Measurements from ENCODE around the gene GATAD2A. TPM values are rescaled to one million over a fixed set of nuclear protein-coding genes. Genes with fewer than 3 reads are reported as not detected.

Gene GATAD2A
- total RNA-seq, 1 donor from 2014 or later, result 33.1 TPM

DNA sequence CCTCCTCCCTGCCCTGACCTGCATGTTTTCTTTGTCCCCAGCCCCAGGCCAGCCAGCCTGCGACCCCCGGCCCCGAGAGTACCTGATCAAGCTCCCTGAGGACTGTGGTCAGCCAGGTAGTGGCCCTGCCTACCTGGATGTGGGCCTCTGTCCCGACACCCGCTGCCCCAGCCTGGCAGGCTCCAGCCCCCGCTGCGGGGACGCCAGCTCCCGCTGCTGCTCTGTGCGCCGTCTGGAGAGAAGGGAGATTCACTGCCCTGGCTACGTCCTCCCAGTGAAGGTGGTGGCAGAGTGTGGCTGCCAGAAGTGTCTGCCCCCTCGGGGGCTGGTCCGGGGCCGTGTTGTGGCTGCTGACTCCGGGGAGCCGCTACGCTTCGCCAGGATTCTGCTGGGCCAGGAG is 138.2 kb downstream of the GATAD2A start:
- no peak for DNase-seq (ENCODE audit: low read depth in 2 of 2)

DNA sequence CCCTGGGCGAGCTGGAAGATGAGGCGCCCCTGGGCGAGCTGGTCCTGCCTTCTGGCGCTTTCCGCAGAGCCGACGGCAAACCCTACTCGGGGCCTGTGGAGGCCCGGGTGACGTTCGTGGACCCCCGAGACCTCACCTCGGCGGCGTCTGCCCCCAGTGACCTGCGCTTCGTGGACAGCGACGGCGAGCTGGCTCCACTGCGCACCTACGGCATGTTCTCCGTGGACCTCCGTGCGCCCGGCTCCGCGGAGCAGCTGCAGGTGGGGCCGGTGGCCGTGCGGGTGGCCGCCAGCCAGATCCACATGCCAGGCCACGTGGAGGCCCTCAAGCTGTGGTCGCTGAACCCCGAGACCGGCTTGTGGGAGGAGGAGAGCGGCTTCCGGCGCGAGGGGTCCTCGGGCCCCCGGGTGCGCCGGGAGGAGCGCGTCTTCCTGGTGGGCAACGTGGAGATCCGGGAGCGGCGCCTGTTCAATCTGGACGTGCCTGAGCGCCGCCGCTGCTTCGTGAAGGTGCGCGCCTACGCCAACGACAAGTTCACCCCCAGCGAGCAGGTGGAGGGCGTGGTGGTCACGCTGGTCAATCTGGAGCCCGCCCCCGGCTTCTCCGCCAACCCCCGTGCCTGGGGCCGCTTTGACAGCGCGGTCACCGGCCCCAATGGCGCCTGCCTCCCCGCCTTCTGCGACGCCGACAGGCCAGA is 138.9 kb downstream of the GATAD2A start:
- no peak for DNase-seq (ENCODE audit: low read depth in 2 of 2)

DNA sequence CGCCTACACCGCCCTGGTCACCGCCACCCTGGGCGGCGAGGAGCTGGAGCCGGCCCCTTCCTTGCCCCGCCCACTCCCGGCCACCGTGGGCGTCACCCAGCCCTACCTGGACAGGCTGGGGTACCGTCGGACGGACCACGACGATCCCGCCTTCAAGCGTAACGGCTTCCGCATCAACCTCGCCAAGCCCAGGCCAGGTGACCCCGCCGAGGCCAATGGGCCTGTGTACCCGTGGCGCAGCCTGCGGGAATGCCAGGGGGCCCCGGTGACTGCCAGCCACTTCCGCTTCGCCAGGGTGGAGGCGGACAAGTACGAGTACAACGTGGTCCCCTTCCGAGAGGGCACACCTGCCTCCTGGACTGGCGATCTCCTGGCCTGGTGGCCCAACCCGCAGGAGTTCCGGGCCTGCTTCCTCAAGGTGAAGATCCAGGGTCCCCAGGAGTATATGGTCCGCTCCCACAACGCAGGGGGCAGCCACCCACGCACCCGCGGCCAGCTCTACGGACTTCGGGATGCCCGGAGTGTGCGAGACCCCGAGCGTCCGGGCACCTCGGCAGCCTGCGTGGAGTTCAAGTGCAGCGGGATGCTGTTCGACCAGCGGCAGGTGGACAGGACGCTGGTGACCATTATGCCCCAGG is 139.6 kb downstream of the GATAD2A start:
- no peak for DNase-seq (ENCODE audit: low read depth in 2 of 2)

DNA sequence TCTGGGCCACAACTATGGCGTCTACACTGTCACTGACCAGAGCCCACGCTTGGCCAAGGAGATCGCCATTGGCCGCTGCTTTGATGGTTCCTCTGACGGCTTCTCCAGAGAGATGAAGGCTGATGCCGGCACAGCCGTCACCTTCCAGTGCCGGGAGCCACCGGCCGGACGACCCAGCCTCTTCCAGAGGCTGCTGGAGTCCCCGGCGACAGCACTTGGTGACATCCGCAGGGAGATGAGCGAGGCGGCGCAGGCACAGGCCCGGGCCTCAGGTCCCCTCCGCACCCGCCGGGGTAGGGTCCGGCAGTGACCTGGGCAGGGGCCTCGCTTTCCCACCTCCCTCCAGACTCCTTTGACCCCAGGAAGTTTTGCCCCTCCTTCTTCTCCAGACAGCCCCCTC is 140.2 kb downstream of the GATAD2A start:
- no peak for DNase-seq (ENCODE audit: low read depth in 2 of 2)

- no peak for DNase-seq (ENCODE audit: low read depth in 2 of 2)
Observed at GRCh38 chr19:19546751-19547162, 141.3 kb downstream of the GATAD2A start.

- no peak for DNase-seq (ENCODE audit: low read depth in 2 of 2)
Observed at GRCh38 chr19:19547674-19548336, 142.3 kb downstream of the GATAD2A start.

GRCh38 chr19:19548915-19549759 is 143.7 kb downstream of the GATAD2A start:
- DNase-seq (ENCODE audit: low read depth in 2 of 2), result no peak

GRCh38 chr19:19549804-19550464 is 144.5 kb downstream of the GATAD2A start:
- no peak for DNase-seq (ENCODE audit: low read depth in 2 of 2)

DNA sequence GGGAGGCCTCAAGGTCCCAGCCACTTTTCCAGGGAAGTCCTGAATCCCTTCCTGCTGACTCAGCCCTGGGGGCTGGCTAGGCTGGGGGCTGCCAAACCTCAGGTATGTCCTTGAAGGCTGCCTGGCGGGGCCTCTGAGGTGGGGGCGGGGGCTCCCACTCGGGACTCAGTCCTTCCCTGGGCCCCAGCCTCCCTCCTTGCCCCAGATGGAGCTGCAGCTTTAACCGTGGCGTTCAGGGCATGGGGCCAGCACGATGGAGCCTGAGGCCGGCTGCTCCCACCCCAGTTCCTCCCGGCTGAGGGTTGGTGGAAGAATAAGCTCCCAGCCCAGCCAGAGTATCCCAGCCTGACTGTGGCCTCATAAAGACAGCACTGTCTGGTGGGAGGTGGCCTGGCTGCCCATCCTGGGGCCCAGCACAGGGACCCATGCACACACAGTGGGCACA is 145.0 kb downstream of the GATAD2A start:
- no peak for DNase-seq (ENCODE audit: low read depth in 2 of 2)

DNA sequence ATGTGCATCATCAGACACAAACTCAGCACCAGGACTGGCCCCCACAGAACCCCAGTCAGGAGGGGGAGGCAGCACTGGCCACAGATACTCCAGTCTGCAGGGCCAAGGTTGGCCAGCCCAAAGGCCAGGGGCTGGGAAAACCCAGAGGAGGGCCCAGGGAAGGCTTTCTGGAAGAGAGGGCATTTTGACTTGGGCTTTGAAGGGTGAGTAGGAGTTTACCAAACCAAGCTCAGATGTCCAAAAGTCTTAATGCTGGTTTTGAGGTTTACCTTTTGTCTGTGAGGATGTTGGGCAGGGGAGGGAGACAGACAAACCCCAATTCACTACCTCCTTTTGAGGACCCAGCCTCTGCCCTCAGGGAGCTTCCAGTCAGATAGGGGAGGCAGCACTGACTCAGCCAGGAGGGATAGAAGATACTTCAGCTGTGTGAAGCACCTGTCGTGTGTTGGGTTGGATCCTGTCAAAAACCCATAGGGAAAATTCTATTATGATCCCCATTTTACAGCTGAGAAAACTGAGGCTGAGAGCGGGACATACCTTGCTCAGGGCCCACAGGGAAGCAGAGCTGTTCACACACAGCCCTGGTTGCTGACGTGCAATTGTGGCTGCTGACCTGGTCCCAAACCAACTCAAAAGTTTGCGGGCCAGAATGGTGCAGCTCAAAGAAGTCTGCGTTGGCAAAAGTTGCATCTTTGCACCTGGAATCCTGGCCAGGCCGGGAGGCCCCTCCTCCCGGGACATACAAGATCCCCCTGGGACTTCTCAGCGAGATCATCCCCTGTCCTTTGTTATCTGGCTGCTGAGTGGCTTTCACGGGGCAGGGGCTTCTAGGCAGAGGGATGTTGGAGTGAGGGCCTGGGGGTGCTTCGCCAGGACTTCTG is 145.7 kb downstream of the GATAD2A start:
- no peak for DNase-seq (ENCODE audit: low read depth in 2 of 2)

- no peak for DNase-seq (ENCODE audit: low read depth in 2 of 2)
Observed at GRCh38 chr19:19551853-19552192, 146.3 kb downstream of the GATAD2A start.

- peak in 1 of 2 donors; percentile 23 for DNase-seq (ENCODE audit: low read depth in 2 of 2)
Observed at GRCh38 chr19:19552798-19553197, 147.3 kb downstream of the GATAD2A start.

DNA sequence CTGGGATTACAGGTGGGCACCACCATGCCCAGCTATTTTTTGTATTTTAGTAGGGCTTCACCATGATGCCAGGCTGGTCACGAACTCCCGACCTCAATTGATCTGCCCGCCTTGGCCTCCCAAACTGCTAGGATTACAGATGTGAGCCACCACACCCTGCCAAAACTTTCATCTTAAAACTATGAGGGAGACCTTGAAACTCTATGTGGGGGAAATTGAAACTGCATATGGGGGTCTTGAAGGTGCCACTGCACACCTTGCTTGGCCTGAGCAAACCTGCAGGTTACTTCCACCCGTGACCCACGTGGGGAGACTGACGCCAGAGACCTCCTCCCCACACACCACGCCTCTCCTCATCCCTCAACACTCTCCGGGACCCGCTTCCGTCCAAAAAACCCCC is 148.2 kb downstream of the GATAD2A start:
- DNase-seq (ENCODE audit: low read depth in 2 of 2), result no peak

DNA sequence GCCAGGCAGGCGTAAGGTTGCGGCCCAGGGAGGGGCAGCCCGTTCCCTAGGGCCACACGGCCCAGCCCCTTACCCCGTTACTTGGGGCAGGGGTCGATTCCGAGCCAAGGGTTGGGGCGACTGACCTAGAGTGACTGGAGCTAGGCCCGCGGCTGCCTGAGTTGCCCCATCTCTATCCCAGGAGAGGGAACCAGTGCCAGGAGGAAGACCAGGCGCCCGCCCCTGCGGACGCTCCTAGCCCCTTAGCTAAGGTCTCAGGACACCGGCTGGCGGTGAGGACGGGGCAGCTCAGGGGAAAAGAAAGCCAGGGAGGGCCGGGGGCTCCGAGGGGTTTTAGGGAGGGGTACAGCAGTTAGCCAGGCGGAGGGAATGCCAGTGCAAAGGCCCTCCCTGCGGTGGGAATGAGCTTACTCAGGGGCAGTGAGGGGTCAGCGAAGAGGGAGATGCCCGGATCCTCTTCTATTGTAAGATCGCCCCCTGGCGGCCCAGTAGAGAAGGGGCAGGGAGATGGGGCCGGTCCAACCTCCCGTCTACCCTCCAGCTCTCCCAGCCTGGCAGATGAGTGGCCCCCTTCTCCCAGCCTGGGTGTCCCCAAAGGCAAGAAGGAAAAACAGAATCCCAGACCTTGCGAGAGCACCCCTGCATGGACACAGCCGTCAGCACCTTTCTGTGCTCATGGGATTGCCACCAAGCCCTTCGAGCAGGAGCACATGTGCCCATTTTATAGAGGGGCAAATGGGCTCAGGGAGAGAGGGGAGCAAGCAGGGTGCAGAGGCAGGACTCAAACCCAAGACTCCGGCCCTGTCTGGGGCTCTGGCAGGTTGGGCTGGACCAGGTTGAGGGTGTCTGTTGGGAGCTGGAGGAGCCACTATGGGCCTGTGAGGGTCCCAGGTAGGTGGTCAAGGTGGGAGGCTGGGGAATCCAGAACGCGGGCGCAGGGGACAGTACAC is 148.9 kb downstream of the GATAD2A start:
- peak in 1 of 2 donors; percentile 39 for DNase-seq (ENCODE audit: low read depth in 2 of 2)

GRCh38 chr19:19558055-19558454 is 152.6 kb downstream of the GATAD2A start:
- no peak for DNase-seq (ENCODE audit: low read depth in 2 of 2)
